Stimulated activated CD4-positive, alpha-beta T cell treated with anti-CD3 and anti-CD28 coated beads, Interleukin-4, amount 100 ng/mL, for 4 hours (primary cell): Measurements from ENCODE around the gene HSPB6.

Experiments
- DNase-seq, 2 experiments: peaks; one replicate each; pipeline ENCODE4 v3.0.0-alpha.2; 2020

HSPB6 gene

DNA sequence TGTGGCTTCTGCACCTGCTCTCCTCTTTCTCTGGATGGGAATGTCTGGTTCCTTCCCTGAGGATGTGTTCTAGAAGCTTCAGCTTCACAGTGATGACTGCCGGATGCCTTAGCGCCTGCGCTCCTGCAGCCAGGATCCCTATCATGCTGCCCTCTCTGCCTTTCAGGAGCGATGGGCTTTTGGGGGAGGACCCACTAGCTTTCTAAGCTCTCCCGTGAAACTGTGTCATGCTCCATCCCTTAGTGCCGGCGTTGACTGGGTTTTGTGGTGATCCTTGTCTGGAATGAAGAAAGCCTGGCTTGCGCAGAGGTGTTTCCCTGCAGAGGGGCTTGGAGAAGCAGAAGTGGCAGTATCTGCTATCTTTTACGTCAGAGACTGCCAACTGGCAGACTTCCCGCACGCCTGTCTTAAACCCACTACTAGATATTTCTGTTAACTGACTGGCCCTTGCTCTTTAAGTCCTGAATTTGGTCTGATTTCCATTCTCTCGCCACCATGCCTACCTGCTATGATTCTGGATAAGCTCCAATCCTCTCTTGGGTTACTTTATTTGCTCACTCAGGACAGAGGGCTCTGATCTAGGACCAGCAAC is 42.8 kb downstream of the HSPB6 start:
- DNase-seq: no peak

DNA sequence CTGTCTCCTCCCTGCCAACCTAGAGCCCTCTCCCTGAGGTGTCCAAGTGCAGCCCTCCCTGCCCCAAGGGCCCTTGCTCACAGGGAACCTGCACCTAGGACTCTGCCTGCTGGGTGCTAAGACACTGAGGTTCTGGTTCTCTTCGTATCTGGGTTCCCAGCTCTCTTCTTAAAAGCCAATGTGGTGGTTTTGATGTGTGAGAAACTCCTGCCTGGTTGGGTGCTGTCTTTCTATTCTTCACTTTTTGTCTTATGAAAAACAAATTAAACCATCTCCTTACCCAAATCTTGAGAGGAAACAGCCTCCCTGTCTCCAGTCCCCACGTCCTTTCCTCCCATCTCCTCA is 43.4 kb downstream of the HSPB6 start:
- DNase-seq: no peak

DNA sequence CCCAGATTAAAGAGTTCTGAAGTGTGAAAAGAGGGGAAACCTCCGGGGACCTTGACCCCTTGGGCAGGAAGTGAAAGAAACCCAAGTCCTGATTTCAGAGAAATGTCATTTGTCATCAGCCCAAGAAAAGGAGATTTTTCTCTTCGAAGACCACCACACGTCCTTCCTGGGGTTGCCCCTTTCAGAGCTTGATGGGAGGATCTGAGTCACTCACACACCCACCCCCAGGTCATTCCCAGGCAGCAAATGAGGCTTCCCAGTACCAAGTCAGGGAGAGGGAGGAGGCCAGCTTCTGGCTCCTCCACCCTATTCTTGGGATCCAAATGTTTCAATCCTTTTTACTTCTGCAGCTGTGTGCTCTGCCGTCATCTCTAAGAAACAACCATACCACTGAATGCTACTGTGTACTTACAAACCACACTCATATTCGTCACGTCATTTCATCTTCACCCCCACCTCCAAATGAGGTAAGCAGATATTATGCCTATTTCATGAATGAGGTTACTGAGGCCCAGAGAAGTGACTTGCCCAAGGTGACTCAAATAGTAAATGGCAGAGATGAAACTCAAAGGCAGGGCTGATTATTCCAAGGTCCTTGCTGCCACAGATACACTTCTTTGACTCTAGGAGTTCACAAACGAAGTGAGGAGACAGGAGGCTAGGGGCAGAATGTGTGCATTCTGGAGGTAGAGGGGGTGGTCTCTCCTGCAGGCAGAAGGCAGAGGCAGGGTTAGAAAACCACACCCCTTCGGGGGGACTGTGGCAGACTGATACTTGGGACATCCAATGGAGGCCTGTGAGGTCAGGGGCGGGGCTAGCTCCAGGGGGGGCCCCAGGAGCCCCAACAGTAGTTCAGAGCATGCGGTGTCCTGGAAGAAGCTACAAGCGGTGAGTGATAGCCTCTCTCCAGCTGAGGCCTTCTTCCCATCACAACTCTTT is 44.0 kb downstream of the HSPB6 start:
- peak; percentile 60 to 70 for DNase-seq

DNA sequence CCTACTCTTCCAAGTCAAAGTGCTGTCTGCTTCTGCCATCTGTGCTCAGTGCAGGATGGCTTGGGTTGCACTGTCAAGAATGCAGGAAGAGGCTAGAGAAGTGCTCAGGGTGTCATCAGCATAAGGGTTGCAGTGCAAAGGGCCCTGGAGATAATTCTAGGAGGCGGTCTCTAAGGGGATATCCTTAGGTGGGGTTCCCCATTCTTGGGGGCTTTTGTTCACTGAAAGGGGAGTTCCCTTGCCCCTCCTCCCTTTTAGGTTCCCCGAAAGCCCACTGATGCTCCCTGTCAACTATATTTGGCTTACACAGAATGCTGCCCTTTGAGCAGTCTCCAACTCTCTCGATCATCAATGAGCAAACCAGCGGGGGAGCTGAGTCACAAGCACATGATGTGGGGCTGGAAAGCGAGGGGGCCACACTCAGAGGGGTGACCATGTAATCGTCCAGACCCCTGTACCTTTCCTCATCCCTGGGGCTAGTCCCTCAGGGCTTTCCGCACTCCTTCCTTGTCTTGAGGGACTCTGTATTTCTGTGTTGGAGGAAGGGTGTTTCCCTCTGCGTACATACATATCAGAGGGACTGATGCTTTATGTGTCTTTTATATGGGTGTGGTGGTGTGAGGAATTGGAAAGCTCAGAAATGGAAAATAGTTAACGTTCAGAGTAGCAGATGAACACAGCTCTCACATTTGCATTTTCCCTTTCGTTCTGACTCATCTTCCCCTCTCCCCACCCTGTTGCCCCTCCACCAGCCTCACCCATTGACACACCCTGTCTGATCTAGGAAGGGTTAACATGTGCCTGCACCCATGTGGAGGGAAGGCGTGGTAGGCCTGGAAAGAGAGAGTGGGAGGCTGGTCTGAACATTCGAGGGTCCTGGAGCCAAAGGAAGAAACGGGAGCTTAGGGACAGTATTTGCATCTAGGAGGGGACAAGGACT is 45.8 kb downstream of the HSPB6 start:
- peak; percentile 49 to 70 for DNase-seq

DNA sequence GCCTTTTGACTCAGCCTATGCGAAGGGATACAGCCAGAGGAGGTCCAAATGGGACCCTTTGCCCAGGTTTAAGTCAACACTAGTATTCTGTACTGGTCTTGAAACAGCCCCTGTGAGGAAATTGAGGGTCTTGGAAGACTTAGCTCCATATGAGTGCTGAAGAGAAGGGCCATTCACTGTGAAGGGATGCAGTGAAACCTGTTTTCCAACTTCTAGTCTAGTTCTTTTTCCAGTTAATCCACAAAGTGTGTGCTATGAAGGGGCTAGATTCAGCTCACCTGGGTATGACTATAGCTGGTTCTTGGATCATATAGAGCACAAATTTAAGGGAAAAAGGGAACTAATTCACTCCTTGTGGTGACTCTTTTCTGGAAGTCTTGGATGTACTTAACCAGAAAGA is 48.4 kb downstream of the HSPB6 start:
- no peak for DNase-seq
